KOPT-K1 (cell line): ENCODE results near the gene TPMT.

Experiments
- H3K27ac ChIP-seq: fragments of 200-600 bp; sonication (generic); 2 replicates; pipeline ENCODE4 v1.5.1; 2016; ENCODE audit warnings: antibody characterized with exemption, mild to moderate bottlenecking, low read depth, low read length; ENCODE audit not compliant: poor library complexity, severe bottlenecking
- H3K36me3 ChIP-seq: fragments of 200-600 bp; sonication (generic); 2 replicates; pipeline ENCODE4 v1.5.1; 2017; ENCODE audit warnings: antibody characterized with exemption, mild to moderate bottlenecking, low read length, moderate library complexity; ENCODE audit not compliant: insufficient read depth
- H3K9me3 ChIP-seq: fragments of 200-600 bp; sonication (generic); 2 replicates; pipeline ENCODE4 v1.5.1; 2017; ENCODE audit warnings: antibody characterized with exemption, low read length, mild to moderate bottlenecking; ENCODE audit not compliant: insufficient read depth, poor library complexity, severe bottlenecking

TPMT gene

GRCh38 chr6:18102783-18103509, 51.9 kb downstream of the TPMT start:
- Histone ChIP-seq H3K9me3 (no peaks in the 10 kb centered on the region), H3K27ac (no peak overlapping the region), H3K36me3 (no peaks in the 10 kb centered on the region)

GRCh38 chr6:18101873-18102272, 53.0 kb downstream of the TPMT start:
- Histone ChIP-seq H3K36me3 (no peaks in the 10 kb centered on the region), H3K9me3 (no peaks in the 10 kb centered on the region), H3K27ac (no peak overlapping the region)

- H3K36me3 ChIP-seq = no peaks in the 10 kb centered on the region
- H3K9me3 ChIP-seq = no peaks in the 10 kb centered on the region
- no peak overlapping the region for H3K27ac ChIP-seq
These were observed 53.6 kb downstream of the TPMT start for GRCh38 chr6:18101271-18101670.

- H3K9me3 ChIP-seq = no peaks in the 10 kb centered on the region
- no peaks in the 10 kb centered on the region for H3K36me3 ChIP-seq
- no peak overlapping the region for H3K27ac ChIP-seq
These were observed 54.6 kb downstream of the TPMT start for GRCh38 chr6:18100296-18100695.

GRCh38 chr6:18099511-18099910, 55.4 kb downstream of the TPMT start:
- Histone ChIP-seq H3K36me3 (no peaks in the 10 kb centered on the region), H3K27ac (no peak overlapping the region)

GRCh38 chr6:18096423-18096822, 58.5 kb downstream of the TPMT start:
- Histone ChIP-seq H3K9me3 (no peaks in the 10 kb centered on the region), H3K36me3 (no peaks in the 10 kb centered on the region), H3K27ac (no peak overlapping the region)

More at GRCh38 chr6:18099511-18099910, 55.4 kb downstream of the TPMT start:
- no peaks in the 10 kb centered on the region for H3K9me3 ChIP-seq

- Histone ChIP-seq H3K9me3 (peaks cover 6% of the 10 kb centered on the region), H3K27ac (no peak overlapping the region), H3K36me3 (no peaks in the 10 kb centered on the region)
These were observed 63.5 kb downstream of the TPMT start for GRCh38 chr6:18091382-18091781.

GRCh38 chr6:18090349-18090786, 64.5 kb downstream of the TPMT start:
- Histone ChIP-seq H3K9me3 (peaks cover 6% of the 10 kb centered on the region), H3K27ac (no peak overlapping the region), H3K36me3 (no peaks in the 10 kb centered on the region)

- peaks cover 6% of the 10 kb centered on the region for H3K9me3 ChIP-seq
- no peaks in the 10 kb centered on the region for H3K36me3 ChIP-seq
- H3K27ac ChIP-seq = no peak overlapping the region
These were observed 66.2 kb downstream of the TPMT start for GRCh38 chr6:18088419-18089296.

GRCh38 chr6:18087396-18088165, 67.3 kb downstream of the TPMT start:
- Histone ChIP-seq H3K36me3 (no peaks in the 10 kb centered on the region), H3K9me3 (peaks cover 6% of the 10 kb centered on the region), H3K27ac (no peak overlapping the region)

GRCh38 chr6:18081025-18081668, 73.7 kb downstream of the TPMT start:
- Histone ChIP-seq H3K36me3 (no peaks in the 10 kb centered on the region), H3K27ac (no peak overlapping the region), H3K9me3 (no peaks in the 10 kb centered on the region)

- Histone ChIP-seq H3K27ac (no peak overlapping the region), H3K9me3 (peaks cover 3% of the 10 kb centered on the region)
These were observed 74.3 kb downstream of the TPMT start for GRCh38 chr6:18080544-18080943.

GRCh38 chr6:18078866-18079265, 76.0 kb downstream of the TPMT start:
- Histone ChIP-seq H3K27ac (no peak overlapping the region), H3K36me3 (no peaks in the 10 kb centered on the region), H3K9me3 (peaks cover 9% of the 10 kb centered on the region)

More at GRCh38 chr6:18080544-18080943, 74.3 kb downstream of the TPMT start:
- H3K36me3 ChIP-seq = no peaks in the 10 kb centered on the region
